B cell (primary cell): Measurements from ENCODE around the gene TTC24. TPM values are rescaled to one million over a fixed set of nuclear protein-coding genes. Genes with fewer than 3 reads are reported as not detected.

Source experiments
- ATAC-seq: fragments of 200-7000 bp; cut with Tn5 transposase; one replicate; pipeline ENCODE4 v1.10.0; 2021; ENCODE audit warnings: low read depth, mild to moderate bottlenecking, moderate number of reproducible peaks, moderate library complexity
- CTCF ChIA-PET: fragments of 350-600 bp; sonication (Branson Sonifier 250); formaldehyde crosslinking; loops from one replicate; lab custom pipeline; 2021; ENCODE audit warnings: antibody characterized with exemption, inconsistent platforms; lab: Charles Lee
- POLR2A ChIA-PET: fragments of 350-600 bp; sonication (Branson Sonifier 250); formaldehyde crosslinking; loops from one replicate; lab custom pipeline; 2021; ENCODE audit warnings: antibody characterized with exemption; lab: Charles Lee
- DNase-seq: peaks from one replicate; pipeline ENCODE4 v3.0.0; 2013
- H2AFZ ChIP-seq: 2 replicates; pipeline ENCODE4 v1.6.1; 2012; ENCODE audit warnings: mild to moderate bottlenecking, low read depth, low read length; ENCODE audit not compliant: insufficient read depth, poor library complexity, severe bottlenecking
- H3K27ac ChIP-seq, 2 donors: 1 replicate in 1 of 2; 2 replicates in 1 of 2; pipeline ENCODE4 v1.5.1; 2012 to 2013; ENCODE audit warnings: low read length in 2 of 2, mild to moderate bottlenecking in 2 of 2, moderate library complexity in 1 of 2
- H3K27me3 ChIP-seq, 4 experiments: fragments of 200-600 bp in 1 of 4; sonication (generic) in 1 of 4; replicated peaks in 1 of 4; 1 replicate in 2 of 4; 2 replicates in 2 of 4; pipeline versions ENCODE4 v1.6.1 to v1.7.0; 2013 to 2016; ENCODE audit warnings: low read length in 3 of 4, mild to moderate bottlenecking in 2 of 4, mixed read lengths in 1 of 4, moderate library complexity in 1 of 4; ENCODE audit not compliant: insufficient read depth in 4 of 4, control insufficient read depth in 3 of 4; ENCODE audit errors: control extremely low read depth in 1 of 4
- H3K36me3 ChIP-seq, 2 experiments: replicated peaks in 1 of 2; 1 replicate in 1 of 2; 2 replicates in 1 of 2; pipeline versions ENCODE4 v1.6.1 to v1.7.1; 2013; ENCODE audit warnings: low read length in 1 of 2; ENCODE audit not compliant: insufficient read depth in 2 of 2, control insufficient read depth in 1 of 2; ENCODE audit errors: control extremely low read depth in 1 of 2, extremely low read depth in 1 of 2
- H3K4me1 ChIP-seq, 2 donors: fragments of 200-600 bp in 1 of 2; sonication (generic) in 1 of 2; 1 replicate in 1 of 2; 2 replicates in 1 of 2; pipeline versions ENCODE4 v1.5.1 to v1.6.1; 2013 to 2017; ENCODE audit warnings: low read length in 2 of 2; ENCODE audit not compliant: control insufficient read depth in 2 of 2, insufficient read depth in 2 of 2
- H3K4me2 ChIP-seq: replicated peaks from 2 replicates; pipeline ENCODE3; 2012; ENCODE audit warnings: mild to moderate bottlenecking, low read depth, low read length; ENCODE audit not compliant: poor library complexity, severe bottlenecking
- H3K4me3 ChIP-seq, 5 experiments: fragments of 200-600 bp in 1 of 5; sonication (generic) in 1 of 5; 1 replicate in 3 of 5; 2 replicates in 2 of 5; pipeline versions ENCODE4 v1.5.1 to v1.7.0; 2011 to 2016; ENCODE audit warnings: low read length in 4 of 5, mild to moderate bottlenecking in 4 of 5, low read depth in 2 of 5, control low read depth in 1 of 5, moderate library complexity in 1 of 5; ENCODE audit not compliant: insufficient read depth in 1 of 5; ENCODE audit errors: control extremely low read depth in 1 of 5, extremely low read depth in 1 of 5
- H3K79me2 ChIP-seq: fragments of 200-600 bp; sonication (generic); one replicate; pipeline ENCODE4 v1.6.0; 2016; ENCODE audit warnings: low read length; ENCODE audit not compliant: control insufficient read depth, insufficient read depth
- H3K9ac ChIP-seq: fragments of 200-600 bp; sonication (generic); 2 replicates; pipeline ENCODE4 v1.6.1; 2017; ENCODE audit warnings: mild to moderate bottlenecking, low read length, moderate library complexity
- H3K9me3 ChIP-seq, 3 donors: one replicate each; pipeline versions ENCODE4 v1.6.1 to v1.7.1; 2013; ENCODE audit warnings: low read length in 2 of 3; ENCODE audit not compliant: control insufficient read depth in 2 of 3, insufficient read depth in 1 of 3; ENCODE audit errors: control extremely low read depth in 1 of 3
- H4K20me1 ChIP-seq: 2 replicates; pipeline ENCODE4 v1.6.0; 2012; ENCODE audit warnings: mild to moderate bottlenecking, low read length; ENCODE audit not compliant: insufficient read depth, control insufficient read depth, poor library complexity, severe bottlenecking
- H3K27ac Mint-ChIP-seq: one replicate; pipeline ENCODE4 v1.8.0; 2021; ENCODE audit warnings: mixed read lengths
- H3K27me3 Mint-ChIP-seq: one replicate; pipeline ENCODE4 v1.8.0; 2021; ENCODE audit warnings: mixed read lengths
- H3K4me1 Mint-ChIP-seq: one replicate; pipeline ENCODE4 v1.8.0; 2021; ENCODE audit warnings: mixed read lengths
- H3K4me3 Mint-ChIP-seq: one replicate; pipeline ENCODE4 v1.8.0; 2021; ENCODE audit warnings: mixed read lengths
- H3K9me3 Mint-ChIP-seq: one replicate; pipeline ENCODE4 v1.8.0; 2022; ENCODE audit warnings: mixed read lengths; ENCODE audit not compliant: insufficient read depth
- CTCF ChIP-seq: fragments of 200-600 bp; IDR thresholded peaks from one replicate; pipeline ENCODE4 v1.8.0; 2022; ENCODE audit warnings: antibody characterized with exemption, mild to moderate bottlenecking
- EZH2 ChIP-seq: IDR thresholded peaks from 2 replicates; pipeline ENCODE4 v1.6.1; 2012; ENCODE audit warnings: borderline replicate concordance, low read depth, mild to moderate bottlenecking, moderate library complexity, low read length; ENCODE audit not compliant: insufficient read depth, poor library complexity, severe bottlenecking
- WGBS: methylation state at CpG from one replicate; pipeline ENCODE4 v1.1.5; 2013; ENCODE audit warnings: missing lambda C conversion rate; ENCODE audit not compliant: insufficient coverage; 5-methylcytosine and 5-hydroxymethylcytosine counted together
- intact Hi-C: fragments of 100-400 bp; cut with micrococcal nuclease; formaldehyde crosslinking; loops from one replicate; pipeline ENCODE4 v1.10.0; 2022
- polyA plus RNA-seq: library from polyadenylated mRNA; depleted of rRNA; stranded (reverse); fragments of >200 nt; gene quantifications from 2 replicates; pipeline ENCODE4 v1.2.3, GENCODE V29; 2012
- total RNA-seq, 2 donors: library from RNA; stranded (reverse); fragments of 120-200 nt in 1 of 2; gene quantifications; 1 replicate in 1 of 2; 2 replicates in 1 of 2; pipeline versions ENCODE4 v1.2.3 to v1.2.4, GENCODE V29; 2013 to 2022

Gene TTC24
- total and polyA plus RNA-seq, 2 donors (not counting 1 experiment from before 2014, with no cell fraction given), result 24.3 to 29.8 TPM

GRCh38 chr1:156544592-156545102, 34.9 kb upstream of the TTC24 start:
- H3K4me1 ChIP-seq, result no peaks in the 10 kb centered on the region
- ATAC-seq (no peak), DNase-seq (no peak)
- TF ChIP-seq CTCF (no peak), EZH2 (no peak)
- Mint-ChIP-seq H3K27me3 (no peaks in the 10 kb centered on the region), H3K4me1 (peaks cover 2% of the 10 kb centered on the region), H3K9me3 (no peaks in the 10 kb centered on the region), H3K4me3 (no peak overlapping the region), H3K27ac (no peak overlapping the region)
- no peaks in the 10 kb centered on the region for H4K20me1 ChIP-seq
- H3K9me3 ChIP-seq, result no peaks in the 10 kb centered on the region
- H3K4me2 ChIP-seq, result no peak overlapping the region
- ChIA-PET POLR2A (no interaction called here), CTCF (interaction anchor here (1.1 kb wide), 1 partner anchor 36 kb away, joined by 3 read pairs; no protein-coding TSS in a partner anchor)
- H3K36me3 ChIP-seq, result no peaks in the 10 kb centered on the region
- H3K9ac ChIP-seq, result no peak overlapping the region
- intact Hi-C loops, result no loop called here
- H3K27ac ChIP-seq, result no peak overlapping the region
- H3K79me2 ChIP-seq, result no peaks in the 10 kb centered on the region
- no peaks in the 10 kb centered on the region for H3K27me3 ChIP-seq
- no CpG with 5 or more reads among the region's 3 CpGs for WGBS
- H3K4me3 ChIP-seq, result no peak overlapping the region
- H2AFZ ChIP-seq, result no peak overlapping the region

GRCh38 chr1:156546267-156546666, 33.3 kb upstream of the TTC24 start:
- TF ChIP-seq CTCF (no peak), EZH2 (no peak)
- Histone ChIP-seq H3K79me2 (no peaks in the 10 kb centered on the region), H3K9me3 (no peaks in the 10 kb centered on the region), H3K9ac (no peak overlapping the region), H3K4me3 (no peak overlapping the region), H3K4me2 (no peak overlapping the region), H3K27ac (no peak overlapping the region), H3K4me1 (peaks cover 8 to 9% of the 10 kb centered on the region in 2 donors), H3K36me3 (no peaks in the 10 kb centered on the region), H3K27me3 (no peaks in the 10 kb centered on the region), H4K20me1 (no peaks in the 10 kb centered on the region), H2AFZ (no peak overlapping the region)
- no peak overlapping the region for H3K4me3 Mint-ChIP-seq
- H3K4me1 Mint-ChIP-seq, result peaks cover 10% of the 10 kb centered on the region
- WGBS, result no CpG with 5 or more reads among the region's 3 CpGs
- intact Hi-C loops, result no loop called here
- ATAC-seq (no peak), DNase-seq (no peak)
- ChIA-PET CTCF (no interaction called here), POLR2A (no interaction called here)
- H3K27ac Mint-ChIP-seq, result no peak overlapping the region
- no peaks in the 10 kb centered on the region for H3K27me3 Mint-ChIP-seq
- H3K9me3 Mint-ChIP-seq, result no peaks in the 10 kb centered on the region
